HG02588 (cell line): ENCODE results near the gene TAF7.
"Not testable (repeated sequence)": the region's sequence is repeated elsewhere in the genome, so short reads cannot be mapped to it uniquely, and the experiment has no call there.

Source experiments
- ATAC-seq: cut with Tn5 transposase; IDR thresholded peaks from one replicate; pipeline ENCODE4 v1.9.1; 2021; ENCODE audit warnings: mild to moderate bottlenecking, moderate library complexity; ENCODE audit not compliant: unreplicated experiment

The TAF7 gene

DNA sequence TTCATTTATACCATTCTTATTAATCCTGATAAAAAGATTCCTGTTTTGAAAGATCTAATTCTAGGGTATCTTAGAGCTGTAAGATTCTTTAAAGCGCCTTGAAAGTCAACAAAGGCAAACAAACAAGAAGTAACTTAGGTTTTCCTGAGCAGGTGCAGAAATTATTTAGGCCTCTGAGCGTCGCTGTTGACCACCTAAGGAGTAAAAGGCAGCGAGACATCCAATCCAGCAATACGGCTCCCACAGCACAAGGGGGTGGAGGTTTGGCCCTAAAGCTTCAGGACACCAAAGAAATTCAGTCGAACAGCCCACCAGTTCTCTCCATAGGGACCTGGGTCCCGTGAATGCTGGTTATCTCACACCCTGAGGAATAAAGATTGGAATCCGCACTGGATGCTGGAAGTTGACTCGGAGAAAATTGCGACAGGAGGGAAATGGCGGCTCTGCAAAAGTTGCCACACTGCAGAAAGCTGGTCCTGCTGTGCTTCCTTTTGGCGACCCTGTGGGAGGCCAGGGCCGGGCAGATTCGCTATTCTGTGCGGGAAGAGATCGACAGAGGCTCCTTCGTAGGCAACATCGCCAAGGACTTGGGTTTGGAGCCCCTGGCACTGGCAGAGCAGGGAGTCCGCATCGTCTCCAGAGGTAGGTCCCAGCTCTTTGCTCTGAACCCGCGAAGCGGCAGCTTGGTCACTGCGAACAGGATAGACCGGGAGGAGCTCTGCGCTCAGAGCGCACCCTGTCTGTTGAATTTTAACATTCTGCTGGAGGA, 18.1 kb upstream of the TAF7 start, which contains the start of gene PCDHGA2:
TSS of gene PCDHGA2 (plus strand) at position 223 of the 769 bp plus-strand sequence.
- ATAC-seq: no peak

DNA sequence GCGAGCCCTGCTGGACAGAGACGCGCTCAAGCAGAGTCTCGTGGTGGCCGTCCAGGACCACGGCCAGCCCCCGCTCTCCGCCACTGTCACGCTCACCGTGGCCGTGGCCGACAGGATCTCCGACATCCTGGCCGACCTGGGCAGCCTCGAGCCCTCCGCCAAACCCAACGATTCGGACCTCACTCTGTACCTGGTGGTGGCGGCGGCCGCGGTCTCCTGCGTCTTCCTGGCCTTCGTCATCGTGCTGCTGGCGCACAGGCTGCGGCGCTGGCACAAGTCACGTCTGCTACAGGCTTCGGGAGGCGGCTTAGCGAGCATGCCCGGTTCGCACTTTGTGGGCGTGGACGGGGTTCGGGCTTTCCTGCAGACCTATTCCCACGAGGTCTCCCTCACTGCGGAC, 12.0 kb upstream of the TAF7 start:
- ATAC-seq: not testable (repeated sequence)

DNA sequence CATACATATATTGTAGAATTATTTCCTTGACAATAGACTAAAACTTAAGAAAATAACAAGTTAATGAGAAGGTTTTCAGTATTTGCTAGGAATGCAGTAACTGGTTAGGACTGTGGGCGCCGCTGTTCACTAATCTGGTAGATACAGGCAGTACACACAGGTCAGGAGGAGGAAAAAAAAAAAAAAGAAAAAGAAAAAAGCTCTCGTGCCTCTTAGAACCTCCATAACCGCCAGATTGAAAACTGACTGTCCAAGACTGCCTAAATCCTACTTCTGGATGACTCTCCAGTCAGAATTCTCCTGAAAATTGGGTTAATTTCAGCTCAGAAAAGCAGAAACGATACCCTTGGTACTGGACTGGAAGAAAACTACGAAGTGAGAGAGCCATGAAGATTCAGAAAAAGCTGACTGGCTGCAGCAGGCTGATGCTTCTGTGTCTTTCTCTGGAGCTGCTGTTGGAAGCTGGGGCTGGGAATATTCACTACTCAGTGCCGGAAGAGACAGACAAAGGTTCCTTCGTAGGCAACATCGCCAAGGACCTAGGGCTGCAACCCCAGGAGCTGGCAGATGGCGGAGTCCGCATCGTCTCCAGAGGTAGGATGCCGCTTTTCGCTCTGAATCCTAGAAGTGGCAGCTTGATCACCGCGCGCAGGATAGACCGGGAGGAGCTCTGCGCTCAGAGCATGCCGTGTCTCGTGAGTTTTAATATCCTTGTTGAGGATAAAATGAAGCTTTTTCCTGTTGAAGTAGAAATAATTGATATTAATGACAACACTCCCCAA, 9.9 kb upstream of the TAF7 start, which contains the start of gene PCDHGA1:
TSS of gene PCDHGA1 (plus strand) at position 216 of the 782 bp plus-strand sequence.
- no peak for ATAC-seq

DNA sequence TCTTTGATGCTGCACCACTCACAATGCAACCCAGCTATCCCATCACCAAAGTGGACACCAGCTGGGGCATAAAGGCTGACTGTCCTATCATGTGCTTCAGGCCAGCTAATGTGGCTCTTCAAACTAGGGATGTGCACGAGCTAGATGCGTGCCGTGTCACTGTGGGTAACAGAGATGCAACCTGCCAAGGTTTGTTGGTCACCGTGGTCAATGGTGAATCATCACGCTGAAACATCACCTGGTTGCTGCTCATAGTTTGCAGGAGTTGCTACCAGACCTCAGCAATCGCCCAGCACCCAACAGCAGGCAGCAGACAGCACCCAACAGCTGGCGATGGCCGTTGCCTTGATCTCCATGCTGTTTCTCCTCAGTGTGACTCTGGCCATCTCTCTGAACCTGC, 7.6 kb upstream of the TAF7 start:
- ATAC-seq: no peak

DNA sequence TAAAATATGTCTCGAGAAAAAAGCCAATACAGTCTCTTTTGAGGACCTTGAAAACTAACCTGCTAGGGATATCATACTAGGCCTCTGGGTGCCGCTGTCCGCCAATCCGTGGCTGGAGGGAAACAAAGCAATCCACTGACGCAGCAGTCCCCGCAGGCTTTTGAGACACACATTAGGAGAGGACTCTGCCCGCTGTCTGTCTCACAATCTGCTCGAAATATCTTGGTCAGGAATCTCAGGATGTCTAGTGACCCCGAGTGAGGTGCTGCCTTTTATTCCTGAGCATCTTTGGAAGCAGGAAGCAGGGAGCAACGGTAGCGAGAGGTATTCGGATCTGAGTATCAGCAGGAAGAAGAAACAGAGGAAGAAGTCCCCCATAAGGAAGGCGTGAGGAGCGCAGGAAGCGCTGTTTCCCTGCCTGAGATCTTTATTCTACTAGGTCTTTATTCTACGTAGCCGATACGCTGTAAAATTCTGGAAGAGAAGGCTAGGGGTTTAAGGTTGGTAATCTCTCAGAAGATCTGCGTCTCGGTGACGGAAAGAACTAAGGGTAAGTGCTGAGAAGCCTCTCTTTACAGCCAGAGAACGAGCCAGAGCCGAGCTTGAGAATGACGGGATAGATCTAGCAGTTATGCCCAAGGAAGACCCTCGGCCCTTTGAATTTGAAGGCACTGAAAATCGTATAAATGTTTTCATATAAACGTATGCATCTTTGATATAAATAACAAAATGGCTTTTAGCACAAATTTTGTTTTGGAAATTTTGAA, 5.7 kb upstream of the TAF7 start:
- ATAC-seq: peak; percentile 86

DNA sequence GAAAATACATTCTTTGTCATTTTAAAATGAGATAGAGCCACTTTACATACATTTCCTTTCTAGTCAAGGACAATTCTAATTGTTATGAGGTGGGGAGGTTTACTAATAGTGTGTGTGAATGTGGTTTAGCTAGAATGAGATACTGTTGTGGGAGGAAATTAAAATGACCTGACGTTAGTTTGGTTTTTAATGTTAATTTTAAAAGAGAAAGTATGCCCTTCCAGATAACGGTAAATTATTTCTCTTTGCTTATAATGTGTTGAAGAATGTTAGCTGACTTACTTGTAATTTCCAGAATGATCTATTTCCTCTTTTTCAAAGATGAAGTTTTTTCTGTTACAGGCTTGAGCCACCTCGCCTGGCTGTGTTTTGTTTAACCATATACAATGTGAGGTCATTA, 1.7 kb upstream of the TAF7 start:
- no peak for ATAC-seq

DNA sequence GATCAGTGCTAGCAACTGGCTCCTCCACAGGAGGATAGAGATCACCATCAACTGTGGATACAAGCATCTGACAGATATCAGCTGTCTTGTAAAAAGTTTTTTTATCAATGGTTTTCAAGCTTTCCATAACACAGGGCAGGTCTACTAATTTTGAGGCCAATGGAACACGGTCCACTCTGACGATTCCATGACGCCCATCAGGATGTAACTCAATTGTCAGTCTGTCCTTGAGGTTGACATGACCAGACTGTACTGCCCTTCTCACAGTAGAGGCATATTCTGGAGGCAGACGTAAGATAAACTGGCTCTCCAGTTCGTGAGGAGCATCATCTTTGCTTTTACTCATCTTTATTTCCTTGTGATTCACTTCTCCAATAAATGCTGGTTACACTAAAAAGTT, 885 bp downstream of the TAF7 start:
- no peak for ATAC-seq

DNA sequence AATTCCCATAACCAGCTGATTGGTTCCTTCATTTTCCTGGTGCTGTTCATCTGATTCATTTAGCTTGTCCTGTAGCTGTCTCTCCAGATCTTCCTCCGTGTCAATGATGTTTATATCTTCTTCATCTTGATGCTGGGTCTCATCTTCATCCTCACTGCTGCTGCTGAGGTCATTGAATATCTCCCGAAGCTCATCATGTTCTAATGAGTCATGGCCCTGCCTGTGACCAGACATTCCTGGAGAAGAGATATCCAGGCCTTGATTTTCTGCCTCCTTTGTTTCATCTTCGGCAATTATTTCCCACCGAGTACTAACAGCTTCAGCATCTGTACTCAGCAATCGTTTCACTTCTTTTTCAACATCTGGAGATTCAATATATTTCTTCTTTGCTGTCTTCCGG, 1.4 kb downstream of the TAF7 start:
- ATAC-seq: no peak

DNA sequence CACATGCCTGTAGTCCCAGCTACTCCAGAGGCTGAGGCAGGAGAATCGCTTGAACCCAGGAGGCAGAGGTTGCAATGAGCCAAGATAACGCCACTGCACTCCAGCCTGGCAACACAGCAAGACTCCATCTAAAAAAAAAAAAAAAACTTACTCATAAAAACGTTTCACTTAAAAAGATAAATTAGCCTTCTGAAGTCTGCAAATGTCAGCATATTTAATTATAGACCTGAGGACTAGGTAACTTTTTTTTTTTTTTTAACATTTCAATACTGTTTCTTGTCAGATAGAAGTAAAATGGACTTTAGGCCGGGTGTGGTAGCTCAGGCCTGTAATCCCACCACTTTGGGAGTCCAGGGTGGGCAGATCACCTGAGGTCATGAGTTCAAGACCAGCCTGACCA, 3.6 kb downstream of the TAF7 start:
- not testable (repeated sequence) for ATAC-seq

DNA sequence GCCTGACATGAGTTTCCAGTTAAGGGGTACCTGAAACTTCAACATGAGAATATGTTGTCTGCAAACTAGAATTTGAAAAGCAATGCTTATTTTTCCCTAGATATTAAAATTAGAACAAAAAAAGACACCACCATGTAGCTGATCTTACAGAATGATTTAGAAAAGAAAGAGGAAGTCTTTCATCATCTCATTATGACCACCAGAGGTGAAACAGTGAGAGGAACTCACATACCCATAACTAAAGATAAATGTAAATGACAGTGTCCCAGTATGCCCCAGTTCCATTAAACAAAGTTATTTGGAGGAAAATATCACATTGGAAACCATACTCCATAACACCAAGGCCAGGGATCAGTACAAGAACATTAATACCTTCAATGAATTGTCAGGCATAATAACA, 6.9 kb downstream of the TAF7 start:
- ATAC-seq: no peak

DNA sequence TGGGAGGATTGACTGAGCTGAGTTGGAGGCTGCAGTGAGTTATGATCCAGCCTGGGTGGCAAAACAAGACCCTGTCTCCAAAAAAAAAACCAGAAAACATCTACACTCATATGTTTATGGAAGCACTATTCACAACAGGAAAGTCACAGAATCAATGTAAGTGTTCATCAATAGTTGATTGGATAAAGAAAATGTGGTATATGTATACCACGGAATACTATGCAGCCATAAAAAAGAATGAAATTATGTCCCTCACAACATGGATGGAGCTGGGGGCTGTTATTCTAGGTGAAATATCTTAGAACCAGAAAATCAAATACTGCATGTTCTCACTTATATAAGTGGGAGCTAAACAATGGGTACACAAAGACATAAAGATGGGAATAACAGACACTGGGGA, 14.0 kb downstream of the TAF7 start:
- no peak for ATAC-seq

DNA sequence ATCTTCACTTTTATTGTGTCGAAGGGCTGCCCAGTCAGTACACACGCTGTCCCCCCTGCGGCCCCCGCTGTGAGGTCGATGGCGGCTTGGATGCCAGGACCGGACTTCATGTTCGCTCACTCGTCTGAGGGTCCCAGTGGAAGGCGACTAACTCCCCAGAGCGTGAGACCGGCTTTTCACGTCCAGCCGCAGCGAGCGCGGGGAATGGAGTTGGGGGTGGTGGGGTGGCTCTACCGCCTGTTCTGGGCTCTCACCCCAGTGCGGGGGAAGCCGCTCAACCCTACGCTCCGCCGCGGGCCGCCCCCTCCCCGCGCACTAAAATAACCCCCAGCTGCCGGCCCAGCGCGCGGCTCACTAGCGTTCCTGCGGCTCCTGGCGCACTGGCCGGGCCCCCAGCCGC, 16.8 kb downstream of the TAF7 start, which contains the start of gene SLC25A2:
TSS of gene SLC25A2 (minus strand) at position 294 of the 400 bp plus-strand sequence. CDS start at position 110, 184 bp downstream.
- no peak for ATAC-seq

DNA sequence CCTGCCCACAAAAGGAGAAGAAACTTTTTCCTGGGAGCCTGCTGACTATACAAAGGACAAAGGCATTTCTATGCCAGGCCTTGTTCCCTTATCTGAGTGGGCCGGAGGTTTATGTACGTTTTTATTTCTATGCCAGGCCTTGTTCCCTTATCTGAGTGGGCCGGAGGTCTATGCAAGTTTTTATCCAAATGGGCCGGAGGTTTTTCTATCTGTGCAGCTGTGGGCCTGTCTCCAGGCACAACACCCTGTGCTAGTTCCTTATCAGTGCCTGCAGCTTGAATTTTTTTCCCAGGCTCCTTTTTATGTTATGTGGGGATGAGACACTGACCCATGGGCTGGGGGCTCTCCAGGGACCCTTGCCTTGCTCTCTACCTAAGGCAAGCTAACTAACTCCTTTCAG, 22.2 kb downstream of the TAF7 start:
- no peak for ATAC-seq

DNA sequence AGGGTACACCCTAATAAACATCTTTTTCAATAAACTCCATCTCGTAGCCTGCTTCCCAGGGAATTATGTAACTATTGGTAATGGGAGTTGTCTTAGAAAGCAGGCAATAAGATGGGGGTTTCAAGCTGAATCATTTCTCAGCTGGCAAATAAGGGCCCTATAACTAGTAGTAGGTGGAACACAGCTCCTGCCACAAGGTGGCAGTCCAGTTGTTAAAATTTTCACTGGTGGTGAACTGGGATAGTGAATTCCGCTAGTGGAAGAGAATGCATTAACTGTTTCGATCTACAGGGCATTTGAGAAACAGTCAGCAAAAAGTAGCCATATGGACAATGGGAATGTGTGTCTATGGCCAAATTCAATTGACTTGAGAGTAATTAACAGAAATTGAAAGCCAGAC, 47.7 kb downstream of the TAF7 start:
- ATAC-seq: no peak

DNA sequence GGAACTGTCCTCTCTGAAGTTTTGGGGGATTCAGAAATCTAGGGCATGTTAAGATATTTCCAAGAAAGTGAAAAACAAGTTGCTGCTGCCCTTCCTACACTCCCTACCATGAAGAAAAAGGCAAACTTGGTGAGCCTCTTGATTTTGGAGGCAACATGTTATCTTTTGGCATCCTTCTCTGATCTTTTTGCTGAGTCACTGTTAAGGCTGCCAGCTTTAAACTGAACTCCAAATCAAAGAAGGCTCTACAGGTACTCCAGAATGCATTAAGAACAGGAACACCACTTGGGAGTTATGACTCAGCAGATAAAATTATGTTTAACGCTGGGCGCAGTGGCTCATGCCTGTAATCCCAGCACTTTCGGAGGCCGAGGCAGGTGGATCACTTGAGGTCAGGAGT, 51.4 kb downstream of the TAF7 start:
- ATAC-seq: no peak
